Stimulated activated CD4-positive, alpha-beta T cell treated with anti-CD3 and anti-CD28 coated beads, Interleukin-15, amount 100 ng/mL, for 1 hour (primary cell): ENCODE results near the gene TIMM29.

Experiments
- DNase-seq, 2 donors: peaks; one replicate each; pipeline ENCODE4 v3.0.0-alpha.2; 2020; ENCODE audit warnings: low read depth in 1 of 2, low spot score in 1 of 2

Gene TIMM29

GRCh38 chr19:10911579-10912363, 16.8 kb upstream of the TIMM29 start:
- no peak for DNase-seq

DNA sequence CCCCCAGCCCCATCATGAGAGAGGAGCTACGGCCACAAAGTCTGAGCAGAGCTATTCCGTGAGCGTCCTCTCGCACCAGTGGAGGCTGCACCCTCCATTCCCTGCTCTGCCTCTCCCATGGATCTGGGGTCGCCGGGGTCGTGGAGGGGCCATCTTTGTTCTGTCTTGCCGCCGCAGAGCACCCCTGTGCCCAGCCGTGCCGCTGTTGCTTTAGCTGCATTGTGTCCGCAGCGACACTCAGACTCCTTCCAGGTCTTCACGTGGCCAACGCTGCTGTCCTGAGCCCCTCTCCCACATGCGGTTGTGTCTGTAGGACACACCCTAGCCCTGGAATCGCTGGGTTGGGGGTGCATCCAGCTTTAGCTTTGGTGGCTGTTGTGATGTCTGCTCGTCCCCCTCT, 16.0 kb upstream of the TIMM29 start:
- DNase-seq = no peak

- DNase-seq = no peak
Measured at GRCh38 chr19:10913716-10914340, 14.8 kb upstream of the TIMM29 start.

- DNase-seq = no peak
Measured at GRCh38 chr19:10915130-10916091, 13.2 kb upstream of the TIMM29 start.

- DNase-seq = no peak
Measured at GRCh38 chr19:10916602-10917001, 12.0 kb upstream of the TIMM29 start.

DNA sequence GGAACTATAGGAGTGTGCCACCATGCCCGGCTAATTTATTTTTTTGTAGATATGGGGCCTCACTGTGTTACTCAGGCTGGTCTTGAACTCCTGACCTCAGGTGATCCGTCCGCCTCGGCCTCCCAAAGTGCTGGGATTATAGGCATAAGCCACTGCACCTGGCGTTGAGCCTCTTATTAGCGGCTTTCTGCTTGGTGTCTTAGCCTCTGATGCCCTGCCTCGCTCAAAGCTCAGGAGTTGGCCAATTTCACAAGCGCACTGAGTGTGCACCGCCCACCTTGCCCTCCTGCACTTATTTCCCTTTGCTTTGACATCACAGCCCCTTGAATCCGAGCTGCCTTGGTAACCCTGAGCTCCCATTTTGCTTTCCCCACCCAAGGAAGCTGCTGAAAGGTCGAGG, 10.3 kb upstream of the TIMM29 start:
- no peak for DNase-seq

DNA sequence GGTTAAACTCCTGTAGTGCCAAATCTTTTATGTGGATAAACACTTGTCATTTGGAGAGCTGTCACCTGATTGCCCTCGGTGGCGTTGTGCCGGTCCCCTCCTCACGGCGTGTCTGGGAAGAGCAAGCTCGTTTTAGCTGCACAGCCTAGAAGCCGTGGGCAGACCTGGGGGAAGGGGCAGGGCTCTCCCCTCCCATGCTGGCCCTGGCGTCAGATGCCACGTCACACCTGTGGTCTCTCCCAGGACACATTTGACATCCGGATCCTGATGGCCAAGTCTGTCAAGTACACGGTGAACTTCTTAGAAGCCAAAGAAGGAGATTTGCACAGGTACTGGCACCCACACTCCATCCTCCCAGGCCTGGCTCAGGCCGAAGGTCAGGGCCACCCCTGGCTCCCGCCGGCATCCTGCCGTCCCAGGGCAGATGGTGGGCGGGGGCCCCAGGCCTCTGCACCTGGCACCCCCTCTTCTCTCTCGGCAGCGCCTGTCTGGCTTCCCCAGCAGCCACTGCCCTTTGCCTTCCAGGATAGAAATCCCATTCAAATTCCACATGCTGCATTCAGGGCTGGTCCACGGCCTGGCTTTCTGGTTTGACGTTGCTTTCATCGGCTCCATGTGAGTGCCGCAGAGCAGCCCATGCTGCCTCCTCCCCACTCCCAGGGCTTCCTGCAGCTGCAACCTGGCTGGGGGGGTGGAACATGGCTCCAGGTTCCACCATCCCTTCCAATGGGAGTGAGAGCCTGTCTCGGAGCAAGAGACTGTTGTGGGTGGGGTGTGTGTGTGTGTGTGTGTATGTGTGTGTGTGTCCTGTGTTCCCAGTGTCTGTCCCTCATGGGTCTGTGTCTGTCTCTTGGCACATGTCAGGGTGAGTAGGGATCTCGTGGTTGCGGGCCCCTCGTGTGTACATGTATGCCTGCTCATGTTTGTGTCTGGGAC, 9.0 kb upstream of the TIMM29 start:
- no peak for DNase-seq

- no peak for DNase-seq
Measured at GRCh38 chr19:10920288-10920655, 8.3 kb upstream of the TIMM29 start.

GRCh38 chr19:10920781-10921180, 7.8 kb upstream of the TIMM29 start:
- no peak for DNase-seq

- no peak for DNase-seq
Measured at GRCh38 chr19:10921199-10921909, 7.3 kb upstream of the TIMM29 start.

- no peak for DNase-seq
Measured at GRCh38 chr19:10921910-10922637, 6.5 kb upstream of the TIMM29 start.

DNA sequence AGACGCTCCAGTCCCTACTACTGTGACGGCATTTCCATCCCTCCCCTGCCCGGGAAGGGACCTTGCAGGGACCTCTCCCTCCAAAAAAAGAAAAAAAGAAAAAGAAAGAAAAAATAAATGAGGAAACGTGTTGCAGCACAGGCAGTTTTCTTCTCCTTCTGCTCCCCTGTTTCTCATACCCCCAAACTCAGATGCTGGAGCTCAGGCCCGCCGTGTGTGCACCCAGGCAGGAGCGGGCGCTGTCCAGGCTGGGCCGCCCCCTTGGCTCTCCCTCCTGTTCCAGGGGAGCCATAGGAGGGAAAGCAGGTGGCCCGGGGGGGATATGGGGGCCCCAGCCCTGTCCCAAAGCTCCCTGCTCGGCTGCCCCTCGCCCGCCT, 6.0 kb upstream of the TIMM29 start:
- DNase-seq = no peak

DNA sequence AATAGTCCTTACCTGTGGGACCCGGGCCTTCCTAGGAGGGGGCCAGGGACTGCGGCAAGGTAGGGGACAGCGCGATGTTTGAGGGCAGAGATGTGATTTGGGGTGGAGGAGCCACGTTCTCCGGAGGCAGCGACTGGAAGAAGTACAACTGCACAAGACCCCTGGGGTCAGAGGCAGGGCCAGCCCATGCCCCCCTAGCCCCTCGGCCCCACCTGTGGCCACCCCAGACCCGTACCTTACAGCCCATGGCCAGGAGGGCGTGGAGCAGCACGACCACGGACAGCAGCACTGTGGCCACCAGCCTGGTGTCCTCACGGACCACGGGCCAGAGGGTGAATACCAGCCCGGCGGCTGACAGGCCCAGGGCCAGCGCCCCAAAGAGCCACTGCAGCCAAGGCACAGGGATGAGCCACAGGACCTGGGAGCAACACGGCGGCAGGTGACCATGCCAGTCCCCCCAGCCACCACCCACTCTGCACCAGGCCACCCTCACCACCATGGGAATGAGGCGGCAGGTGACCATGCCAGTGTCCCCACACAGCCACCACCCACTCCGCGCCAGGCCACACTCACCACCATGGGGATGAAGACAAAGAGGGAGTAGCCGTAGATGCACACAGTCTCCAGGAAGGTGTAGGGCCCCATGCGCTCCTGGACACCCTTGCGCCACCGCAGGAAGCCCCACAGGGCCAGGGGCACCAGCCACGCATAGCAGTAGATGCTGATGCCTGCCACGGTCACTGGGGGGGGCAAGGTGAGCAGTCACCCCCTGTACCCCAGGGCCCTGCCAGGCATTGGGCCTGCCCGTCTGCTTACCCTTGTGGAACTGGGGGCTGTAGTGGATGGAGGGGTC, 5.1 kb upstream of the TIMM29 start:
- DNase-seq = no peak

GRCh38 chr19:10924597-10924996, 4.0 kb upstream of the TIMM29 start:
- no peak for DNase-seq

DNA sequence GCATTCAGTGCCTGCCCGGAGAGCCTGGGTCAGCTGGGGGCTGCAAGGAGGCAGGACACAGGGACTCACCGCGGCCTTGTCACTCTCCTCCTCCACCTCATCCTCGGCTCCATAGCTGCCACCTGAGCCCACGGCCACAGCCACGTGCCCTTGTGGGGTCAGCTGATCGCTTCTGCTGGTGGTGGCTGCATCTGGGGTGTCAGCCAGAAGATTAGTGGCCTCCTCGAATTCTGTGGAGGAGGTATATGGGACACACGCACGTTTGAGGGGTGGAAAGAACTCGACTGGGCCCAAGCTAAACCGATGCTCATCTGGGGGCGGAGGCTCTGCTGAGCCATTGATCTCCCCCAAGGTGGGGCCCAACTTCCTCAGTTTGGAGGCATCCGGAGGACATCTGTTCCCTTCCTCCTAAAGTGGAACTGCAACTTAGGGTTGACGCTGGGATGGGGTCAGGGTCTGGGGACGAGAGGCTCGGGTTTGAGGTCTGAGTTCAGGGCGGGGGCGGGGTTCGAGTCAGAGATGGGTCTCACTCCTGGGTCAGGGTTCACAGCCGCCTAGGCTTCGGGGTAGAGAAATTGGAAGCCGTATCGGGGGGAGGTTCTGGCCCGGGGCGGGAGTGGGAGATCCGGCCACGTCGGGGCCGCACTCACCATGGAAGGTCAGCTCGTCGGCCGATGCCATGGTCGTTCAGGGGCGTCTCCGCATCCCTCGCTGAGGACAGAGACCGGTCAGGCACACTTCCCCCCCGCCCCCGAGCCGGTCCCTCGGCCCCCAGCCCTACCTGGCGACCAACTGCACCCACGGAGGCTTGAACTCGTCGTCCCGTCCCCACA, 665 bp upstream of the TIMM29 start:
- no peak for DNase-seq

- DNase-seq = no peak
Measured at GRCh38 chr19:10929402-10929794, 787 bp downstream of the TIMM29 start.

GRCh38 chr19:10935371-10936059, 6.9 kb downstream of the TIMM29 start:
- no peak for DNase-seq
